CD4-positive, alpha-beta T cell treated with Interferon gamma for 1 hour (primary cell): ENCODE results near the gene GID8.

Experiments
- DNase-seq: peaks from one replicate; pipeline ENCODE4 v3.0.0-alpha.2; 2020

Gene GID8

DNA sequence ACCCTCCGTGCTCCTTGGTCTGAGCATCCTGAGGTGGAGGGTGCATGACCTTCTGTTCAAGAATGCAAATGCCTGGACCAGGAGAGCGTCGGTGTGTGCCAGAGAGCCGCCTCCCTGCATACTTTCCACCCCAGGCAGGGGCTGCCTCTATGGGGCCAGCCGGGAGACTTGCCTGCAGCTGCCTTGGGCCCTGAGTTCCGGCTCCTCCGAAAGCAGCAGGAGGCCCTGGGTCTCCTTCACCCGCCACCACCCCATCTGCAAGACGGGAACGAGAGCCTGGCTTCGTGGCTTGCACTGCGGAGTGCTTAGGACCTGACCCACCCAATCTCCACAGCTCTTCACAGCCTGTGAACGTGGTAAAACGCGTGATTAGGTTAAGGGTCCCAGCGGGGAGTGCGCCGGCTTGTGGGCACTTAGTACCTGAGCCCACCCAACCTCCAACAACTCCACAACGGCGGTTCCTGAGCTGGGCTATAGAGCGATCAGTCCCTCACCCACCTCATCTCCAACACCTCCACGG, 52.4 kb downstream of the GID8 start:
- DNase-seq: no peak

DNA sequence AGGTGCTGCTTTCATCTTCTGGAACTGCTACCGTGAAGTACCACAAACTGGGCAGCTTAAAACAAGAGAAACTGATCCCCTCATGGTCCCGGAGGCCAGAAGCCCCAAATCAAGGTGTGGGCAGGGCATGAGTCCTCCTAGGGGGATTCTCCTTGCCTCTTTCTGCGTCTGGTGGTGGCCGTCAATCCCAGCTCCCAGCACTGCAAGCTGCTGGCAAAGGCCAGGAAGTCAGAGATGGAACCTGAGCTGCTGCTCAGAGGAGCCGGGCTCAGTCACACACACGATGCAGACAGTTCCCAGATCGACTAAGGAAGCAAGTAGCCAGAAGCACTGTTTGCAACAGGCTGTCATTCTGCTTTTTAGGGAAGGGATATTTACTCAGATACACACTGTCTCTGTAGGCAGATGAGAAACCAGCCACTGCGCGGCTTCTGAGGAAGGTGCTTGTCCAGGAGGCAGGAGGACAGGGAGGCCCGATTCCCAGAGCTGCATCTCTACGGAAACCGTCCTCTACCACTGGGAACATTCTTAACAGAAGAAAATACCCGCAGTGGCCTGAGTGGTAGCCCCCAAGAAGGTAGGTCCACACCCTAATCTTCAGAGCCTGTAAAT, 53.4 kb downstream of the GID8 start:
- no peak for DNase-seq

DNA sequence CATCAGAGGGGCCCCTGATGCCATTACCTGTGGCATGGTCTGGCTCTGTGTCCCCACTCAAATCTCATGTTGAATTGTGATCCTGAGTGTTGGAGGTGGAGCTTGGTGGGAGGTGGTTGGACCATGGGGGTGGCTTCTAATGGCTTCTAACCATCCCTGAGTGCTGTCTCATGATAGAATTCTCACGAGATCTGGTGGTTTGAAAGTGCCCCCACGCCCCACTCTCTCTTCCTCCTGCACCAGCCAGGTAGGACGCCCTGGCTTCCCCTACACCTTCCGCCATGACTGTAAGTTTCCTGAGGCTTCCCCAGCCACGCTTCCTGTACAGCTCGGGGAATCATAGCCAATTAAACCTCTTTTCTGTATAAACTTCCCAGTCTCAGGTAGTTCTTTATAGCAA, 53.9 kb downstream of the GID8 start:
- no peak for DNase-seq

DNA sequence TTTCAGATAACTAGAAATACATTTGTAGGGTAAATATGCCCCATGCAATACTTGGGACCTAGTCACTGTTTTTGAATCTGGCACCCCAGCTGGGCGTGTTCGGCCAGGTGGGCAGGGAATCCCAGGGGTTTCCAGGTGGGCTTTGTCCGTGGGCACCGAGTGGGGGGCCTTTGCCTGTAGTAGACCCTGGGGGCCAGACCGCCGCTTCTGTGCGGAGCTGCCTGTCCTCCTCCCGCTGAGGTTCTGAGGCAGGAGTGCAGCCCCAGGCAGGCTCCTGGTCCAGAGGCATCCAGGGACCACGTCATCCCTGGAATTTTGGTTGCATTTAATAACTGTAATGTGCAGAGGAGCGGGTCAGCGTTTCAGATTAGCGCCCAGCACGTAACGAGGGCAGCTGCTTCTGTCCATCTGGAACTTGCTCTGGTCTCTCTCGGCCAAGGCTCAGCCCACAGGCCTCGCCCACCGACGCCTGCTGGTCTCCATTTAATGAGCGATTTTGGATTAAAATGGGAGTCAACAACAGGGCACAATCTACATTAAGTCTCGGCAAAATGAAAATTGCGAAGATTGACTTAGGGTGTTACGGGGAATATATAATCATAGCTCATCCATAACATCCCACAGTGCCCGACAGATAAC, 56.0 kb downstream of the GID8 start:
- no peak for DNase-seq

DNA sequence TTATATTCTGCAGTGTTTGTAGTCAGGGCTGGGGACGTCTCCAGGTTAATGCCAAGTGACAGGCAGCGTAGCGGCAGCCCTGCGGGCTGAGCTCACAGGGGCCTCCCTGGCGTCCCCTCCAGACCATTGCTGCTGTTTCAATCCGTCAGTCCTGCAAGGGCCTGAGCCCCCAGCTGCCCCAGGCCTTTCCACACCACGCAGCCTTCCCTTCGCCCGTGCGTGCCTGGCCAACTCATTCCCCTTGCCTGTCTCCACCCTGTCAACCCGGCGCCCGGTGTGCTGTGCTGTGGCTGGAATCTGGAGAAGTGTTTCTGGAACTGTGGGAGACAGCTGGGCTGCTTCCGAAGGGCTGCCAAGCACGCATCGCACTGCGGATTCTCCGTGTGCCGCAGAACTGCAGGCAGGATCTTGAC, 56.9 kb downstream of the GID8 start:
- DNase-seq: no peak

DNA sequence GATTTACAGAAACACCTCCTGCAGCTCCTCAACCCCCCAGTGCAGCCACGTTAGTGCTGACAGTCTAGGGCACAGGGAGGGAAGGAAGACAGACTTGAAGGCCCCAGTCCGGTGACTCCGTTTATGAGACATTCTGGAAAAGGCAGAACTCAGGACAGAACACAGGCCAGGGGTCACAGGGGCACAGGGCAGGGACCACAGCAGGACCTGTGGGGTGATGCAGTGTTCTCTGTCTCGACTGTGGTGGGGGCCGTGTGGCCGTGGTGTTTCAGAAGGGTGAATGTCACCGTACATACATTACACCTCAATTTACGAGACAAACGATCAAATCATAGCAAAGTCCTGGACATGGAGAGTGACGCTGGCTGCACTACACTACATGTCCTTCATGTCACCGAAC, 57.5 kb downstream of the GID8 start:
- DNase-seq: no peak

DNA sequence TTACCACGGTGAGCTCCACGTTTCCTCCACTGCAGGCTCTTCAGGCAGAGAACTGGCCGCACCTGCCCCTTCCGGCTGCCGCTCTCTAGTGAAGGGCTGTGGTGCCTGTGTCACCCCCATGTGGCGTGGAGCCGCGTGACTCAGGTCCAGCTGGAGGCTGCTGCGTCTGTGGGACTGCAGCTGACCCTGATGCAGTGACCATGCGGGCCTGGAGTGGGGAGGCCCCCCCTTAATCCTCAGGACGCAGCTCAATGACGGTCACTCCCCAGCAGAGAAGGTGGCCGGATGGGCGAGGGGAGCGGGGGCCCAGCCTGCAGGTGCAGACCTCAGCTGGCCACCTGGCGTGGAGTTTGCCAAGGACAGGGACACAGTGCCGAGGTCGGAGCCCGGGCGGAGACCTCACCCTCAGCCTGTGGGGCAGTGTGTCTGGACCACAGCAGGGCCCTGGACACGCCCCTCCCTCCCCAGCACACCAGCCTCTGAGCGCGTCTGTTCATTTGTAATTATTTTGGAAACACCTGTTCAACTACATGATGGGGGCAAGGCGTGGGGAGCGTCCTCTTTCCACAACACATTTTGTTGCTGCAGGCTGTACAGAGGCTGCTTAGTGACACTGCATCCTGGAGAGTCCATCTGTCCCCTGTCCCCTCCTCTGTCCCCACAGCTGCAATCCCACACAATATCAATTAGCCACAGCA, 58.1 kb downstream of the GID8 start:
- no peak for DNase-seq

DNA sequence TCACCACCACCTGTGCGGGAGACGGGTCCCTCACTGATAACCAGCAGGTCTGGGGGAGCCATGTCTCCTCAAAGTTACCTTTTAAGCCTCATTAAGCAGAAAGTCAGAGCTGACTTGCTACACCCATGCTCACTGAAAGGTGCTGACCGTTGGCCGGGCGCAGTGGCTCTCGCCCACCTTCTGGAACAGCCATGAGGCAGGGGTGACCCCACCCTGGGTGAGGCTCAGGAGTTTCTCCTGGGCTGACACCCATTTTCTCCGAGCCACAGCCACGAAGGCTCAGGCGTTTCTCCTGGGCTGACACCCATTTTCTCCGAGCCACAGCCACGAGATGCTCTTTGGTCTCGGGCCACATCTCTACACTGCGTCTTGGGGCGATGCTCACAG, 58.6 kb downstream of the GID8 start:
- no peak for DNase-seq

DNA sequence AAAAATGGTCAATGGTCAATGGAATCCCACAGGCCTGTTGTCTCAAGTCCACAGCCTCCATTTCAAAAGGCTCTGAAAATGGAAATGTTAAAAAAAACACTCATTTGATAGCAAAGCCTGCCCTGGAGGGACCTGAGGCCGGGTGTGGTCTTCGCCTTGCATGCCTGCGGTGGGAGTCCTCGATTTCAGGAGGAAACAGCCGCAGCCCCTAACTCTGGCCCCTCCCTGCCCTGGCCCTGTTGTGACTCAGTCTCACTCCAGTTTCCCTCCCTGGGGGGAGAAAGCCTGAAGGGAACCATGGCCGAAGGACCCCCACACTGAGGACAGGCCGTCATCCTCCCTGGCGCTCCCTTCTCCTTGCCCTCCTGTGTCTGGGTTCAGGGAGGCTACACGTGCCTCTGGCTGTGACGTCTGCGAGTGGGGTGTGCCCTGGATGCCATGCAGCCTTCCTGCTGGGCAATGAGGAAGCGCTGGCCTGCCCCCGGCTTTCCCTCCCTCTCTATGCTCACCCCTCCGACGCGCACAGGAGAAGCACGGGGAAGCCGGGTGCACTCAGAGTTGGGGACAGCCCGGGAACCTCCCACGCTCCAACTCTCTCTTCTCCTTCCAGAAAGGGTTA, 59.6 kb downstream of the GID8 start:
- no peak for DNase-seq
